Measurements from ENCODE around the gene AZIN2. TPM values are rescaled to one million over a fixed set of nuclear protein-coding genes. Genes with fewer than 3 reads are reported as not detected.
"Not testable (repeated sequence)": the region's sequence is repeated elsewhere in the genome, so short reads cannot be mapped to it uniquely, and the experiment has no call there.

AZIN2 gene
- total RNA-seq, 2 experiments from 2014 or later: 7.8 to 19.4 TPM

GRCh38 chr1:33127001-33127823 is 46.3 kb downstream of the AZIN2 start:
- no peaks in the 10 kb centered on the region for H3K27me3 Mint-ChIP-seq
- DNase-seq: peak; percentile 100
- peak overlapping the region; percentile 98 for H3K27ac Mint-ChIP-seq
- H3K4me1 Mint-ChIP-seq: peaks cover 52% of the 10 kb centered on the region
- ATAC-seq: peak; percentile 95
- peak overlapping the region; percentile 97 for H3K4me3 Mint-ChIP-seq
- CTCF ChIA-PET: interaction anchor here (0.6 to 8.1 kb wide), 35 partner anchors 10 to 613 kb away, joined by 3 to 127 read pairs (median 4); partner anchors contain the start of genes AZIN2, TRIM62 and ZSCAN20
- H3K9me3 Mint-ChIP-seq (ENCODE audit: low read depth): no peaks in the 10 kb centered on the region
- H3K36me3 Mint-ChIP-seq: peaks cover 22% of the 10 kb centered on the region

GRCh38 chr1:33128781-33129180 is 47.8 kb downstream of the AZIN2 start:
- Mint-ChIP-seq H3K9me3 (ENCODE audit: low read depth) (no peaks in the 10 kb centered on the region), H3K36me3 (peaks cover 24% of the 10 kb centered on the region), H3K4me3 (peak overlapping the region; percentile 54), H3K27ac (peak overlapping the region; percentile 77), H3K4me1 (peaks cover 57% of the 10 kb centered on the region), H3K27me3 (no peaks in the 10 kb centered on the region)
- ATAC-seq (no peak), DNase-seq (peak; percentile 37)
- CTCF ChIA-PET: interaction anchor here (8.1 kb wide), 1 partner anchor 31 kb away, joined by 127 read pairs; no protein-coding TSS in a partner anchor

GRCh38 chr1:33130297-33130696 is 49.3 kb downstream of the AZIN2 start:
- CTCF ChIA-PET: interaction anchor here (8.1 kb wide), 1 partner anchor 33 kb away, joined by 127 read pairs; no protein-coding TSS in a partner anchor
- Mint-ChIP-seq H3K27me3 (no peaks in the 10 kb centered on the region), H3K36me3 (peaks cover 15% of the 10 kb centered on the region), H3K4me1 (peaks cover 54% of the 10 kb centered on the region), H3K4me3 (no peak overlapping the region), H3K27ac (peak overlapping the region; percentile 62), H3K9me3 (ENCODE audit: low read depth) (no peaks in the 10 kb centered on the region)
- ATAC-seq (peak; percentile 16), DNase-seq (peak; percentile 65)

- Mint-ChIP-seq H3K27me3 (no peaks in the 10 kb centered on the region), H3K36me3 (peaks cover 7% of the 10 kb centered on the region), H3K4me3 (no peak overlapping the region), H3K9me3 (ENCODE audit: low read depth) (no peaks in the 10 kb centered on the region), H3K4me1 (peaks cover 45% of the 10 kb centered on the region), H3K27ac (peak overlapping the region; percentile 30)
- CTCF ChIA-PET: interaction anchor here (8.1 kb wide), 1 partner anchor 34 kb away, joined by 127 read pairs; no protein-coding TSS in a partner anchor
- DNase-seq (peak; percentile 42), ATAC-seq (no peak)
Measured at GRCh38 chr1:33131191-33131590, 50.2 kb downstream of the AZIN2 start.

- Mint-ChIP-seq H3K36me3 (peaks cover 6% of the 10 kb centered on the region), H3K4me1 (peaks cover 42% of the 10 kb centered on the region), H3K27me3 (no peaks in the 10 kb centered on the region), H3K27ac (peak overlapping the region; percentile 1), H3K9me3 (ENCODE audit: low read depth) (no peaks in the 10 kb centered on the region), H3K4me3 (no peak overlapping the region)
- ATAC-seq: no peak
- peak; percentile 40 for DNase-seq
- CTCF ChIA-PET: interaction anchor here (8.1 kb wide), 1 partner anchor 35 kb away, joined by 127 read pairs; no protein-coding TSS in a partner anchor
Measured at GRCh38 chr1:33132549-33132948, 51.6 kb downstream of the AZIN2 start.

- no peak for ATAC-seq
Measured at GRCh38 chr1:33133478-33134105, 52.6 kb downstream of the AZIN2 start.

GRCh38 chr1:33136041-33136440 is 55.1 kb downstream of the AZIN2 start:
- not testable (repeated sequence) for ATAC-seq; H3K36me3 Mint-ChIP-seq; H3K27me3 Mint-ChIP-seq; H3K4me3 Mint-ChIP-seq; DNase-seq; H3K9me3 Mint-ChIP-seq (ENCODE audit: low read depth)
- CTCF ChIA-PET: interaction anchor here (0.6 to 2.8 kb wide), 3 partner anchors 9 to 43 kb away, joined by 3 to 16 read pairs (median 9); no protein-coding TSS in a partner anchor
- peak overlapping the region; percentile 50 for H3K27ac Mint-ChIP-seq
- H3K4me1 Mint-ChIP-seq: peaks cover 24% of the 10 kb centered on the region

More at GRCh38 chr1:33133478-33134105, 52.6 kb downstream of the AZIN2 start:
- Mint-ChIP-seq H3K27ac (no peak overlapping the region), H3K4me1 (peaks cover 37% of the 10 kb centered on the region), H3K27me3 (no peaks in the 10 kb centered on the region), H3K36me3 (peaks cover 5% of the 10 kb centered on the region), H3K9me3 (ENCODE audit: low read depth) (no peaks in the 10 kb centered on the region), H3K4me3 (no peak overlapping the region)
- DNase-seq: no peak
- CTCF ChIA-PET: no interaction called here

GRCh38 chr1:33137800-33138199 is 56.8 kb downstream of the AZIN2 start:
- Mint-ChIP-seq H3K27me3 (no peaks in the 10 kb centered on the region), H3K27ac (no peak overlapping the region), H3K4me1 (peaks cover 13% of the 10 kb centered on the region), H3K9me3 (ENCODE audit: low read depth) (no peaks in the 10 kb centered on the region), H3K36me3 (no peaks in the 10 kb centered on the region), H3K4me3 (no peak overlapping the region)
- CTCF ChIA-PET: interaction anchor here (0.8 to 2.8 kb wide), 14 partner anchors 10 to 212 kb away, joined by 3 to 16 read pairs (median 4); partner anchors contain the start of gene TRIM62
- DNase-seq (peak; percentile 59), ATAC-seq (peak; percentile 61)

GRCh38 chr1:33140153-33141149 is 59.5 kb downstream of the AZIN2 start:
- Mint-ChIP-seq H3K4me3 (no peak overlapping the region), H3K27ac (no peak overlapping the region), H3K4me1 (peaks cover 13% of the 10 kb centered on the region), H3K36me3 (no peaks in the 10 kb centered on the region), H3K9me3 (ENCODE audit: low read depth) (no peaks in the 10 kb centered on the region), H3K27me3 (no peaks in the 10 kb centered on the region)
- DNase-seq (no peak), ATAC-seq (no peak)
- CTCF ChIA-PET: interaction anchor here (1.4 to 1.5 kb wide), 2 partner anchors 13 to 229 kb away, joined by 4 to 5 read pairs; no protein-coding TSS in a partner anchor

GRCh38 chr1:33141216-33141615 is 60.3 kb downstream of the AZIN2 start:
- no peaks in the 10 kb centered on the region for H3K36me3 Mint-ChIP-seq
- H3K4me1 Mint-ChIP-seq: peaks cover 13% of the 10 kb centered on the region
- ATAC-seq (no peak), DNase-seq (no peak)
- no peaks in the 10 kb centered on the region for H3K27me3 Mint-ChIP-seq
- H3K4me3 Mint-ChIP-seq: no peak overlapping the region
- peak overlapping the region; percentile 30 for H3K27ac Mint-ChIP-seq
- CTCF ChIA-PET: interaction anchor here (1.4 to 1.5 kb wide), 2 partner anchors 14 to 228 kb away, joined by 4 to 5 read pairs; no protein-coding TSS in a partner anchor
- H3K9me3 Mint-ChIP-seq (ENCODE audit: low read depth): no peaks in the 10 kb centered on the region

- DNase-seq (no peak), ATAC-seq (no peak)
- Mint-ChIP-seq H3K27ac (no peak overlapping the region), H3K4me3 (no peak overlapping the region), H3K27me3 (no peaks in the 10 kb centered on the region), H3K9me3 (ENCODE audit: low read depth) (no peaks in the 10 kb centered on the region), H3K36me3 (peaks cover 3% of the 10 kb centered on the region), H3K4me1 (peaks cover 13% of the 10 kb centered on the region)
- CTCF ChIA-PET: no interaction called here
Measured at GRCh38 chr1:33141781-33142180, 60.8 kb downstream of the AZIN2 start.

- H3K36me3 Mint-ChIP-seq: peaks cover 5% of the 10 kb centered on the region
- DNase-seq (no peak), ATAC-seq (no peak)
- no peak overlapping the region for H3K4me3 Mint-ChIP-seq
- CTCF ChIA-PET: no interaction called here
- no peaks in the 10 kb centered on the region for H3K9me3 Mint-ChIP-seq (ENCODE audit: low read depth)
- no peak overlapping the region for H3K27ac Mint-ChIP-seq
- H3K27me3 Mint-ChIP-seq: no peaks in the 10 kb centered on the region
- H3K4me1 Mint-ChIP-seq: peaks cover 13% of the 10 kb centered on the region
Measured at GRCh38 chr1:33142483-33143064, 61.6 kb downstream of the AZIN2 start.
